CD8-positive, alpha-beta memory T cell (primary cell): Measurements from ENCODE around the gene FAM124B. TPM values are rescaled to one million over a fixed set of nuclear protein-coding genes. Genes with fewer than 3 reads are reported as not detected.

Experiments used
- CTCF ChIA-PET: fragments of 350-600 bp; sonication (Branson Sonifier 250); formaldehyde crosslinking; loops from one replicate; lab custom pipeline; 2021; ENCODE audit warnings: antibody characterized with exemption; lab: Charles Lee
- POLR2A ChIA-PET: fragments of 350-600 bp; sonication (Branson Sonifier 250); formaldehyde crosslinking; loops from one replicate; lab custom pipeline; 2021; ENCODE audit warnings: antibody characterized with exemption; lab: Charles Lee
- DNase-seq, 5 donors: peaks; one replicate each; pipeline versions ENCODE4 v3.0.0 to v3.0.0-alpha.2; 2020 to 2022; ENCODE audit warnings: mixed read lengths in 1 of 5
- H3K27ac ChIP-seq: one replicate; pipeline ENCODE4 v1.7.0; 2013; ENCODE audit warnings: low read depth, mild to moderate bottlenecking, low read length, moderate library complexity
- H3K27me3 ChIP-seq: 2 replicates; pipeline ENCODE4 v1.7.0; 2013; ENCODE audit warnings: low read length, mild to moderate bottlenecking; ENCODE audit not compliant: insufficient read depth, poor library complexity, severe bottlenecking
- H3K36me3 ChIP-seq: 2 replicates; pipeline ENCODE4 v1.7.0; 2013; ENCODE audit warnings: mild to moderate bottlenecking, low read length, moderate library complexity; ENCODE audit not compliant: insufficient read depth
- H3K4me1 ChIP-seq: 2 replicates; pipeline ENCODE4 v1.7.0; 2013; ENCODE audit warnings: mild to moderate bottlenecking, low read length, moderate library complexity; ENCODE audit not compliant: insufficient read depth
- H3K4me3 ChIP-seq: 2 replicates; pipeline ENCODE4 v1.7.0; 2013; ENCODE audit warnings: mild to moderate bottlenecking, low read length
- H3K9me3 ChIP-seq: 2 replicates; pipeline ENCODE4 v1.7.0; 2013; ENCODE audit warnings: mild to moderate bottlenecking, low read length
- H3K27ac Mint-ChIP-seq, 8 donors: one replicate each; pipeline ENCODE4 v1.8.0; 2020 to 2021; ENCODE audit warnings: mixed read lengths in 8 of 8, mild to moderate bottlenecking in 6 of 8, inconsistent platforms in 3 of 8, moderate library complexity in 3 of 8
- H3K27me3 Mint-ChIP-seq, 2 donors: one replicate each; pipeline ENCODE4 v1.8.0; 2020 to 2021; ENCODE audit warnings: mixed read lengths in 2 of 2, mild to moderate bottlenecking in 1 of 2, moderate library complexity in 1 of 2
- H3K36me3 Mint-ChIP-seq, 3 donors: one replicate each; pipeline ENCODE4 v1.8.0; 2020 to 2021; ENCODE audit warnings: mixed read lengths in 3 of 3, inconsistent platforms in 1 of 3, mild to moderate bottlenecking in 1 of 3
- H3K4me1 Mint-ChIP-seq, 3 donors: one replicate each; pipeline ENCODE4 v1.8.0; 2020 to 2021; ENCODE audit warnings: mixed read lengths in 3 of 3, inconsistent platforms in 1 of 3, mild to moderate bottlenecking in 1 of 3
- H3K4me3 Mint-ChIP-seq, 7 donors: one replicate each; pipeline ENCODE4 v1.8.0; 2020 to 2021; ENCODE audit warnings: mixed read lengths in 7 of 7, mild to moderate bottlenecking in 6 of 7, moderate library complexity in 4 of 7, inconsistent platforms in 2 of 7
- H3K9me3 Mint-ChIP-seq, 5 donors: one replicate each; pipeline ENCODE4 v1.8.0; 2020 to 2022; ENCODE audit warnings: mixed read lengths in 5 of 5, mild to moderate bottlenecking in 3 of 5, moderate library complexity in 2 of 5, inconsistent platforms in 1 of 5
- polyA plus RNA-seq: library from polyadenylated mRNA; unstranded; fragments of 300-500 nt; fragmentation: Illumina TruSeq; gene quantifications from one replicate; pipeline ENCODE4 v1.2.3, GENCODE V29; 2021
- total RNA-seq, 2 experiments: library from RNA; stranded (reverse); gene quantifications; one replicate each; pipeline ENCODE4 v1.2.3, GENCODE V29; 2021

Gene FAM124B
- total and polyA plus RNA-seq, 3 experiments from 2014 or later: not detected

DNA sequence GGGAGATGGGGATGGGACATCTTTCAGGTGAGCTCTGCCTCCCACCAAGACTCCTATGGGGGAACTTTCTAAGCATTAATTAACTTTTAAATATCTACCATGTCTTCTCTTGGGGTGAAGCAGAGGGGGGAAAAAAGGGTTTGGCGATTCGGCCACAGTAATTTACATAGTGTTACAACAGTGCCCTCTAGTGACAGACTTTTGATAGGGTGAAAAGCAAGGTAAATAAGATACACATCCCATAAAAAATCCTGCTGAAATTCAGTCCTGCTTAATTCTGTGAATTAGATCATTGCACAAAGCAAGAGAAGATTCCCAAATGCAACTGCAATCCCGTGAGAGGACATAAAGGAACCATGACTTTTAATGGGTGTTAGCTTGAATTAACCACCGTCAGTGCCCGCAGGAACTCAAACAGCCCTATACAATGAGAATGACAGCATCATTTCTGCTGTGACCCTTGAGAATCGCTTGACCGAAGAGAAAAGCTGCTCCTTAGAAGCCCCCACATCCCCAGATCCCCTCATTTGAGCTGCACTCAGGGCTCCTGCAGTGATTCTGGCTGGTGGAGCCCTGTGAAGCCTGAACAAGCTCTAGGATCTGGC is 32.8 kb downstream of the FAM124B start:
- DNase-seq: peak in 2 of 5 donors; percentile 12 to 19
- Mint-ChIP-seq H3K36me3 (no peaks in the 10 kb centered on the region), H3K27ac (no peak overlapping the region), H3K27me3 (peaks cover 6 to 16% of the 10 kb centered on the region in 2 donors), H3K4me3 (no peak overlapping the region), H3K9me3 (no peaks in the 10 kb centered on the region), H3K4me1 (peaks cover 0 to 1% (median 0%) of the 10 kb centered on the region in 3 donors)
- ChIA-PET POLR2A (no interaction called here), CTCF (interaction anchor here (0.8 to 2.7 kb wide), 10 partner anchors 9 to 399 kb away, joined by 3 to 12 read pairs (median 6); no protein-coding TSS in a partner anchor)
- H3K9me3 ChIP-seq: no peaks in the 10 kb centered on the region
- H3K4me1 ChIP-seq: no peaks in the 10 kb centered on the region
- no peak overlapping the region for H3K27ac ChIP-seq
- no peaks in the 10 kb centered on the region for H3K27me3 ChIP-seq
- H3K4me3 ChIP-seq: no peak overlapping the region
- no peaks in the 10 kb centered on the region for H3K36me3 ChIP-seq

DNA sequence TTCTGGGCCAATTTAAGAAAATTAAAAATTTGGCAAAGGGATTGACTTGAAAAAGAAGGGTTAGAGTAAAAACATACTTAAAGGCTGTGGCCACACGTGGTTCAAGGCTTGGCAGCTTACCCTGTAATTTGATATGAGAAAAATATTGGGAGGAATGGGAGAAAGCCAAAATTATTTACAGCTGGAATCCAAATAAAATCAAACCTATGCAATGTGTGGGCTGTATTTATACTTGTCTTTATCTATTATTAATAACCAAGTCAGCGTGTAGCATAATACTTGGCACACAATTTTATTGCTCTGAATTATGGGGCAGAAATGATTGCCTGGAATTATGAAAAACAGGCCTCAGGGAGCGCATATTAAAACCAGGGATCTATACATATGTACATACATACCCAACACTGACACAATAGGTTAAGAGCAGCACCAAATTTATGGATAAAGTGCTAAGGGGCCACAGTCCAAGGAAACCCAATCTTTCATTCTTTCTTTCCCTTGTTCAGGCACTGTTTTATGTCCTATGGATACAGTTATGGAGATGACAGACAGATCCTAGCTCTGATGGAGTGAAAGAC is 35.6 kb downstream of the FAM124B start:
- no peak overlapping the region for H3K4me3 ChIP-seq
- Mint-ChIP-seq H3K4me1 (peaks cover 0 to 1% (median 0%) of the 10 kb centered on the region in 3 donors), H3K27me3 (peaks cover 7 to 19% of the 10 kb centered on the region in 2 donors), H3K4me3 (no peak overlapping the region), H3K27ac (no peak overlapping the region), H3K9me3 (no peaks in the 10 kb centered on the region), H3K36me3 (no peaks in the 10 kb centered on the region)
- no peak for DNase-seq
- H3K27me3 ChIP-seq: no peaks in the 10 kb centered on the region
- POLR2A ChIA-PET: no interaction called here
- no peaks in the 10 kb centered on the region for H3K9me3 ChIP-seq
- CTCF ChIA-PET: no interaction called here
- no peaks in the 10 kb centered on the region for H3K36me3 ChIP-seq
- no peaks in the 10 kb centered on the region for H3K4me1 ChIP-seq
- no peak overlapping the region for H3K27ac ChIP-seq

DNA sequence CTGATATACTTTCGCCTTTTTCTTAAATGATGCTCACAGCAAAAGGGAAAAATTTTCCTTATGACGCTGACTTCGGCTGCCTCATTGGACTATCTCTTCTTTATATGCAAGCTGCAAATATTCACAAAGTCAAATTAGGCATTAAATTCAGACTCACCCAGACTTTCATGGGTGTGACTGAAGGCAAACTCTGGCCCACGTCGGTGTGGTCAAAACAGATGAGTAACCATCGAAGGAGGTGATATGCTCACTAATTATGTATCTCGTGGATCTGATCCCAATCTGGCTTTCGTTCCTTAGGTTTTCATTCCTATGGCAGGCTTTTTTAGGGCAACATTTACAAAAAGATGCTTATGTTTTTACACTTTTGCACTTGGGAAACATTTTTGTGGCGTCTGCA is 36.6 kb downstream of the FAM124B start:
- Mint-ChIP-seq H3K4me1 (peaks cover 0 to 1% (median 0%) of the 10 kb centered on the region in 3 donors), H3K27ac (no peak overlapping the region), H3K9me3 (no peaks in the 10 kb centered on the region), H3K27me3 (peaks cover 6 to 17% of the 10 kb centered on the region in 2 donors), H3K36me3 (no peaks in the 10 kb centered on the region), H3K4me3 (no peak overlapping the region)
- no peak for DNase-seq
- H3K27ac ChIP-seq: no peak overlapping the region
- no peaks in the 10 kb centered on the region for H3K4me1 ChIP-seq
- H3K27me3 ChIP-seq: no peaks in the 10 kb centered on the region
- CTCF ChIA-PET: interaction anchor here (1.2 kb wide), 1 partner anchor 8 kb away, joined by 4 read pairs; no protein-coding TSS in a partner anchor
- no peaks in the 10 kb centered on the region for H3K9me3 ChIP-seq
- no peaks in the 10 kb centered on the region for H3K36me3 ChIP-seq
- POLR2A ChIA-PET: no interaction called here
- H3K4me3 ChIP-seq: no peak overlapping the region

DNA sequence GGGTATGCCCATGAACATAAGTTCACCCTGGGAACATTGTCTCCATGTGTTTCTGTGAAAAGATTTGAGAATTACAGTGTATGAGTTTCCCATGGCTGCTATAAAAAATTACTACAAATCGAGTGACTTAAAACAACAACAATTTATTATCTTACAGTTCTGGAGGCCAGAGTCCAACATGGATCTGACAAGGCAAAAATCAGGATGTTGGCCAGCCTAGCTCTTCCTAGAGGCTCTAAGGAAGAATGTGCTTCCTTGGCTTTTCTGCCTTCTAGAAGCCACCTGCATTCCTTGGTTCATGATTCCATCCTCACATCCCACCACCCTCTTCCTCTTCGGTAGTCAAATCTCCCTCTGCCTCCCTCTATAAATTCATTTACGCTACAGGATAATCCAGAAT is 38.6 kb downstream of the FAM124B start:
- no peak for DNase-seq
- Mint-ChIP-seq H3K36me3 (no peaks in the 10 kb centered on the region), H3K9me3 (no peaks in the 10 kb centered on the region), H3K4me1 (no peaks in the 10 kb centered on the region), H3K27me3 (peaks cover 1 to 8% of the 10 kb centered on the region in 2 donors), H3K27ac (no peak overlapping the region), H3K4me3 (no peak overlapping the region)
- ChIA-PET POLR2A (no interaction called here), CTCF (interaction anchor here (4.0 kb wide), 1 partner anchor 288 kb away, joined by 18 read pairs; no protein-coding TSS in a partner anchor)
- Histone ChIP-seq H3K9me3 (no peaks in the 10 kb centered on the region), H3K4me1 (no peaks in the 10 kb centered on the region), H3K36me3 (no peaks in the 10 kb centered on the region), H3K27me3 (no peaks in the 10 kb centered on the region), H3K27ac (no peak overlapping the region), H3K4me3 (no peak overlapping the region)

DNA sequence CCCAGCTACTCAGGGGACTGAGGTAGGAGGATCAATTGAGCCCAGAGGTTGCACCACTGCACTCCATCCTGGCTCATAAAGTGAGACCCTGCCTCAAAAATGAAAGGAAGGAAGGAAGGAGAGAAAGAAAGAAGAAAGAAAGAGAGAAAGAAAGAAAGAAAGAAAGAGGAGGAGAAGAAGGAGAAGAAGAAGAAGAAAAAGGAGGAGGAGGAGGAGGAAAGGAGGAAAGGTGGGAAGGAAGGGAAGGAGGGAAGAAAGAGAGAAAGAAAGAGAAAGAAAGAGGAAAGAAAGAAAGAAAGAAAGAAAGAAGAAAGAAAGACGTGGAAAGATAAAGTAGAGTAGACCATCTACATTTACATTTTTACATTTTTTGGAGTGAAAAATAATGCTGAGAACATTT is 39.8 kb downstream of the FAM124B start:
- no peaks in the 10 kb centered on the region for H3K4me1 ChIP-seq
- DNase-seq: no peak
- H3K27ac Mint-ChIP-seq: no peak overlapping the region
- no peaks in the 10 kb centered on the region for H3K9me3 Mint-ChIP-seq
- H3K27ac ChIP-seq: no peak overlapping the region
- H3K27me3 Mint-ChIP-seq: peaks cover 1 to 8% of the 10 kb centered on the region in 2 donors
- no peaks in the 10 kb centered on the region for H3K36me3 Mint-ChIP-seq
- H3K9me3 ChIP-seq: no peaks in the 10 kb centered on the region
- H3K4me1 Mint-ChIP-seq: no peaks in the 10 kb centered on the region
- CTCF ChIA-PET: interaction anchor here (4.0 kb wide), 1 partner anchor 289 kb away, joined by 18 read pairs; no protein-coding TSS in a partner anchor
- no peaks in the 10 kb centered on the region for H3K36me3 ChIP-seq
- no peak overlapping the region for H3K4me3 Mint-ChIP-seq
- POLR2A ChIA-PET: no interaction called here
- H3K4me3 ChIP-seq: no peak overlapping the region
- no peaks in the 10 kb centered on the region for H3K27me3 ChIP-seq

DNA sequence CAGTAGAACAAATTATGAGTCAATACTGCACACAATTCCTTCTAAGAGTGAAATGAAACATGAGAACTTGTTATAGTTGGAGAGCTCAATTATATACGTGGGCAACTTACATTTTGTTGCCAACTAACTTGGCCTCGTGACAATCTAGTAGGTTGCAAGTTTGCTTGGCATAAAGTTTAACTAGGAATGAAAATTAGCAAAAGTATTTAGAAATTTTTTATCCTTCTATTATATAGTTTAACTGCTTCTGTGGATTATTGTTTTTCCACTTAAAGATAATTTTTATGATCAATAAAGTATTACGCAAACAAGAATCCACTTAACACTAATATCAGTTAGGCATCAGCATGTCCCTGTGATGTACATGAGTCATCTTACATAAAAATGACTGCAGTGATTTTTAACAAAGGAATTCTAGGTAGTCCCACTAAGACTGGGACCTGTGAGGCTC is 41.1 kb downstream of the FAM124B start:
- DNase-seq: no peak
- H3K9me3 Mint-ChIP-seq: no peaks in the 10 kb centered on the region
- H3K27ac ChIP-seq: no peak overlapping the region
- no peak overlapping the region for H3K4me3 ChIP-seq
- H3K4me1 Mint-ChIP-seq: no peaks in the 10 kb centered on the region
- peaks cover 1 to 8% of the 10 kb centered on the region in 2 donors for H3K27me3 Mint-ChIP-seq
- no peaks in the 10 kb centered on the region for H3K36me3 ChIP-seq
- no peaks in the 10 kb centered on the region for H3K27me3 ChIP-seq
- no peak overlapping the region for H3K4me3 Mint-ChIP-seq
- H3K9me3 ChIP-seq: no peaks in the 10 kb centered on the region
- no peak overlapping the region for H3K27ac Mint-ChIP-seq
- POLR2A ChIA-PET: no interaction called here
- H3K36me3 Mint-ChIP-seq: no peaks in the 10 kb centered on the region
- no peaks in the 10 kb centered on the region for H3K4me1 ChIP-seq
- CTCF ChIA-PET: interaction anchor here (4.0 kb wide), 1 partner anchor 290 kb away, joined by 18 read pairs; no protein-coding TSS in a partner anchor

DNA sequence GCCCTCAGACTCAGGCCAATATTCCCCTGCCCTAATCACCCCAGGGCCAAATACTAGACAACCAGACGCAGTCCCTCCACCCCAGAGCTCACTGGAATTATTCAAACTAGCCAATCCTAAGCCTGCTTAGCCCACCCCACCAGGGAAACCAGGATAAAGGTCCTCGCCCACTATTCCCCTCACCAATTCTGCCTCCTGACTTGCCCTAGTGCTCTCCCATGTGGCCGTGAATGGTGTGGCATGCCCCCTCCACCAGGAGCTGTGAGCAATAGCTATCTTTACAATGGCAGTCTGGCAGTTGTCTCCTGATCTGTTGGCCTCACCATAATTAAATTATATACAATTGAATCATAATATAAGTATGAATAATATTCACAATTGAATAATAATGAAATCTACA is 42.3 kb downstream of the FAM124B start:
- CTCF ChIA-PET: interaction anchor here (0.7 to 4.0 kb wide), 3 partner anchors 10 to 292 kb away, joined by 3 to 18 read pairs (median 3); no protein-coding TSS in a partner anchor
- Mint-ChIP-seq H3K9me3 (no peaks in the 10 kb centered on the region), H3K27me3 (peaks cover 1 to 12% of the 10 kb centered on the region in 2 donors), H3K27ac (no peak overlapping the region), H3K4me1 (no peaks in the 10 kb centered on the region), H3K36me3 (no peaks in the 10 kb centered on the region), H3K4me3 (no peak overlapping the region)
- H3K9me3 ChIP-seq: no peaks in the 10 kb centered on the region
- no peaks in the 10 kb centered on the region for H3K36me3 ChIP-seq
- no peaks in the 10 kb centered on the region for H3K4me1 ChIP-seq
- no peak overlapping the region for H3K4me3 ChIP-seq
- no peak for DNase-seq
- no peaks in the 10 kb centered on the region for H3K27me3 ChIP-seq
- no peak overlapping the region for H3K27ac ChIP-seq
- POLR2A ChIA-PET: no interaction called here
